Stimulated activated CD8-positive, alpha-beta memory T cell treated with anti-CD3 and anti-CD28 coated beads, Interleukin-2, amount 100 ng/mL, for 48 hours (primary cell): ENCODE data around the gene C20orf204.

Experiments
- DNase-seq, 2 donors: peaks; one replicate each; pipeline ENCODE4 v3.0.0-alpha.2; 2020; ENCODE audit warnings: low read depth in 2 of 2

Gene C20orf204

DNA sequence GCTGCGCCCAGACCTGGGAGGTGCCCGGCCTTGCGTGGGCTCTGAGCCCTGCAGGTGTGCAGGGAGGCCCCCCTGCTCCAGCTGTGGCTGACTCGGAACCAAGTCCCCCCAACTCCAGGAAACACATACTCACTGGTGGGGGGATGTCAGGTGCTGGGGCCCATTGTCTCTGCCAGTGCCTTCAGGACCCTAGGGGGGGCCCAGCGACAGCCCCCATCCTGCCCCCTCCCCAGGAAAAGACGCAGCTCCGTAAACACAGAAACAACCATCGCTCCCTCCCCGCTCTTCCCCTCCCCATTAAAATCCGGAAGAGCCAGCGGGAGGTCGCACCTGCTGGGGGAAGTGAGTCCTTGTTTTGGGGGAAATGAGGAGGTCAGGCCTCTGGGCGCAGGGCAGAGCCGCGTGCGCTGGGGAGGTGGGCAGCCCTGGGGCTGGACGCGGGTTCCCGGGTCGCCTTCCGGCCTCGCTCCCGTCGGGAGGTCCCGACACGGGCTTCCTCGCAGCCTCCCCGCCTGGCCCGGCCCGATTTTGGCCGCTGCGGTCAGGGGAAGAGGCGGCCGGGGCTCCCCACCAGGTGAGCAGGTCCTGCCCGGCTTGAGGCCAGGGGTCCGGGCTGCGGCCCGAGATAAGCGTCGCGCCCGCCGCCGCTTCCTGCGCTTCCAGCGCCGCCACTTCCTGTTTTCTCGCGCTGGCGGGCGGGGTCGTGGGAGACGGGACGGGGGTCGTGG is 6.2 kb downstream of the C20orf204 start:
- no peak for DNase-seq

DNA sequence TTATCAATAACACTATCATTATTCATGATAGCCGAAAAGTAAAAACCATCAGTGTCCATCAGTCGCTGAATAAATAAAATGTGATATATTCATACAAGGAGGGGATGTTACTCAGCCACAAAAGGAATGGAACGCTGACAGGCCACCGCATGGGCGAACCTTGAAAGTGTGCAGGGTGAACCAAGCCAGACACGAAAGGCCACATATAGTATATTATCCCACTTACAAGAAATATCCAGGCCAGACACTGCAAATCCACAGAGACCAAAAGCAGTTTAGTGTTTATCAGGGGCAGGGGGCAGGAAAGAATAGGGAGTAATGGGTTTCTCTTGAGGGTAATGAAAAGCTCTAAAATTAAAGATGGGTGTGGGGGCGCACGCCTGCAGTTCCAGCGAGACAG is 7.8 kb downstream of the C20orf204 start:
- no peak for DNase-seq

DNA sequence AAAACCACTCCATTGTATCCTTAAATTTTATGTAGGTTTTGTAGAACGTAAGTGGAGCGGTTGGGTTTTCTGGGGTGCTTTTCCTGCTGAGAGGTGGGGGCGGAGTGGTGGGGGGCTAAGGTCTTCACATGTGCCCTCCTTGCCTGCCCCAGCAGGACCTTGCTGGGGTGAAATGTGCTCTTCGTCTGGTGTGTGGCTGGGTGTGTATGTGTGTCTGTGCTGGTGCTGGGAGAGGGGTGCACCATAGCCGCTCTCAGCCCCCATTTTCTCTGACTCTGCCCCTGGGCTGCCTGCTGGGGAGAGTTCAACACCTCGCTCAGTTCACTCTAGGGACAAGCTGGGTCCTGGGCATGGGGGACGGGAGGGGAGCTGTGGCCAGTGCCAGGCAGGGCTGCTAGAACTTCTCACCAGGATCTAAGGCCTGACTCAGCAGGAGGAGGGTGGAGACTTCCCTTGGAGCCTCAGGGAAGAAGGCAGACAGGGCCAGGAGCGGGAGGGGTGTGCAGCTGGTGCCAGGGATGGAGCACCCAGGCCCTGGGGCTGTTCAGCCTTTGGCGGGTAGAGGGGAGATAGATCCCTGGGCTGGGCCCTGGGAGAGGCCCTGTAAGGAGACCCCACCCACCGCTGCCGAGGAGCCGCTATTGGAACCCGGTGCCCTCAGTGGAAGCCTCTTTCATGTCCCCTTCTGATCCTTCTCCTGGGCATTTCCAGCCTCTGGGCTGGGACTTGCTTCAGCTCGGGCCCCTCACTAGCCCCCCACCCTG is 8.7 kb downstream of the C20orf204 start:
- no peak for DNase-seq

DNA sequence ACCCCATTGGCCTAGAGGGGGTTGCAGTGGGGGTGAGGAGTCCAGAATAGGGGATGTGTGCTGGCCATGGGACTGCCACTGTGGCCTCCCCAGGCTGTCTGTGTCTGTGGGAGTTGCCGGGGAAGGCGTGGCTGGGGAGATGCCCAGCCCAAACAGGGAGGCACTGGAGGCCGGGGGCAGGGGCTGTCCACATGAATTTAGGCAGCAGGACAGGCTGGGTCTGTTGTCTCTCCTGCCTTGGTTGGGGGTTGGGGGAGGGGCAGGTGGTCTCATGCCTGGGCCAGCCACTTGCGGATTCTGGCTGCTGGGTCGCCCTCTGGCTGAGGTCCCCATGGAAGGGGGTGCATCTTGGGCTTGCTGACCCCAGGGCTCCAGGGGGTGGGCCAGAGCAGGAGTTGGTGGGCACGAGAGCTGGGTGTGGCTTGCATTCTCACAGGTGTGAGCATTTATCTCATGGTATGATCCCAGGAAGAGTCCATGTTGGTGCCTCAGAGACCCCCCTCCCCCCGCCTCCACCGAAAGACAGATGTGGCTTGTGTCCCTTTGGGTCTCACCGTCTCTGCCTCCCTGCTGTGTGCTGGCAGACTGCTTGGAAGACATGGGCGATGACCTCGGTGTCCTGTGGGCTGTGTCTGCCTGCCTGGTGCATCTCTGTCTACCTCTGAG is 9.5 kb downstream of the C20orf204 start:
- no peak for DNase-seq

DNA sequence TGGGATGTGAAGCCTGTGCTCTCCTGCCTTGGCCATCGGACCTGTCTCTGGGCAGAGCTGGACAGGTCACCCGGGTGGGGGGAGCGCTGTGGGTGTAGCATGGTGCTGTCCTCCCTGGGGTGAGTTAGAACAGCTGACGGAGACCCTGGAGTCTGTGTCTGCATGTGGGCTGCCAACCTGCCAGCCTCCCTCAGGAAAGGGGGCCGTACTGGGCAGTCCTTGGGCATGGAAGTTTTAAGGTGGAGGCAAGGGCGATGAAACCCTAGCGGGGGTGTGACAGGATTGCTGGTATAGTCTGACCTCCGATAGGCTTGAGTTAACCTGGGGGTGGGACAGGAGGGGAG is 11.0 kb downstream of the C20orf204 start:
- DNase-seq, result no peak

DNA sequence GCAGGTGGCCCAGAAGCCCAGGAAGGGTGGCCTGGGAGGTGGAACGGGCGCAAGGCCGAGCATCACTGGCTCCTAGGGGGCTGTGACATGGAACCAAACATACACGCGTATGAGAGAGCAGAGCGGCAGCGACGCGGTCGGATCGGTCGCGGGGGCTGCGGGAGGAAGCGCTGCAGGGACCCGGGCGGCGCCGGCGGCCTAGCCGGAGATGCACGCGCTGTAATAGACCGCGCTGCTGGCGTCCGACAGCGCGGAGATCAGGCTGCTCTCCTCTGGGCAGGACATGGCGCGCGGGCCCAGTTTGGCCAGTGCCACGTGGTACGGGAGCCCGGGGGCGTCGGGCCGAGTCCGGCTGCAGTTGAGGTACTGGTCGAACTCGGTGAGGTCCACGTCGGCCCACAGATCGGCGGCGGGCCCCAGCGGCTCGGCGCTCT is 12.0 kb downstream of the C20orf204 start:
- DNase-seq, result no peak

DNA sequence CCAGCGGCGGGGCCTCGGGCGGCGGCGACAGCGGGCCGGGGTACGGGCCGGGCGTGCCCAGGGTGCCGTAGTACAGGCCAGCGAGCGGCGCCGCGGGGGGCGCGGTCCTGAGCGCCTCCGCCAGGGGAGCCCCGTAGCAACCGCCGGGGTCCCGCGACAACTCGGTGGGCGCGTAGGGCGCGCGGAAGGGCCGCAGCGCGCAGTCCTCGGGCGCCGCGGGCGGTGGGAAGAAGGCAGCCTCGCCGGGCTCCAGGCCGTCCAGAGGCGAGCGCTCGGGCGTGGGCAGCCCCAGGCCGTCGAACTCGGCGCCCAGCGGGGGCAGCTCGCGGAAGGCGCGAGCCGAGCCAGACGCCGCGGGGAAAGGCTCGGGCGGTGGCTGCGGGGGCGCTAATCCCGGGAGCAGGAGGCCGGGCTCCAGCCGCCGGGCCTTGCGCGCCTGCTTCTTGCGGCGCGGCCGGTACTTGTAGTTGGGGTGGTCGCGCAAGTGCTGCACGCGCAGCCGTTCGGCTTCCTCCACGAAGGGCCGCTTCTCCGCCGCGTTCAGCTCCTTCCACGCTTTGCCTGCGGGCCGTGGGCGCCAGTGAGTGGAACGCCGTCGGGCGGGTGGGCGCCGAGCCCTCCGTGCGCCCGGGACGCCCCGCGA is 12.5 kb downstream of the C20orf204 start:
- DNase-seq, result no peak

DNA sequence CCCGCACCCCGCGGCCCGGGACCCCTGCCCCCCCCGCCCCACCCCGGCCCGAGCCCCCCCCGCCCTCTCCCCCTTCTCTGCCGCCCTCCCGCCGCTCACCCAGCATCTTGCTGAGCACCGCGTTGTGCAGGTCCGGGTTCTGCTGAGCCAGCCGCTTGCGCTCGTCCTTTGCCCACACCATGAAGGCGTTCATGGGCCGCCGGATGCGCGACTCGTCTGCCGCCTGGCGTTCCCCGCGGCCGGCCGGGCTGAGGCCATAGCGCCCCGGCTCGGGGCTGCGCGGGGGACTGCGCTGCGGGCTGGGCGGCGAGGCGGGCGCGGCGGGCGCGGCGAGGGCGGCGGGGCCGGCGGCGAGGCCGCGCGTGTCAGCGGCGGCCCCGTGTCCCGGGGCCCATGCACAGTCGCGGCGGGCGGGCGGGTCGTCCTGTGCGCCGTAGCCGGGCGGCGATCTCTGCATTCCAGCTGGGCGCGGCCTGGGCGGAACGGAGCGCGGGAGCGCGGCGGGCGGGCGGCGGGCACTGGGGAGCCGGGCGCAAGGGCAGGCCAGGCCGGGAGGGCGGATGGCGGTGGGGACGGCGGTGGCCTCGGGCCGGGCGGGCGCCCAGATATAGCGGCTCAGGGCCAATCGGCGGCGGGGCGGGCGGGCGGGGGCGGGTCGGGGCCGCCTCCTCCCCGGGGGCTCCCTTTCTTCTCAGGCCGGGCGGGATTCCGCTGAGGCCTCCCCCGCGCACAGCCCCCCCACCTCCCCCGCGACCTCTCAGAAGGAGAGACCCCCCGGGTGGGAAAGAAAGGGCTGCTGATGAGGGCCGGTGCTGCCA is 13.3 kb downstream of the C20orf204 start, which contains the start of gene SOX18:
Gene SOX18, minus strand, starts transcription at position 580 of the 818 bp plus-strand sequence. Its CDS starts 123 bp downstream, at position 457.
- no peak for DNase-seq

DNA sequence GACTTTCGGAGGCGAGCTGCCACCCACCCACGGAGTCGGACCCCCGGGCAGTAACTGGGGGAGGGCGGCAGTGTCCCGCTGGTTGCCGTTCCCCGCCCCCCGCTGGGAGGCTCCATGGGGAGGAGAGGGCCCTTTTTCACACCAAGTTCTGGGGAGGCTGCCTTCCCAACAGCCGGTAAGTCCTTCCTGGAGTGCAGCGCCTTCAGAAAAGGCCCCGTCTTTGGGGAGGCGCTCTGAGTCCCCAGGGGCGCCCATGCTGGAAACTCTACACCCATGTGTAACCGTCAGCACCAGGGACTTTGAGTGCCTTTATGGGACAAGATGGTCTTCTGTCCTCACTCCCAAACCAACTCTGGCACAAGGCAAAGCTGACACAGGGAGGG is 13.9 kb downstream of the C20orf204 start:
- no peak for DNase-seq

DNA sequence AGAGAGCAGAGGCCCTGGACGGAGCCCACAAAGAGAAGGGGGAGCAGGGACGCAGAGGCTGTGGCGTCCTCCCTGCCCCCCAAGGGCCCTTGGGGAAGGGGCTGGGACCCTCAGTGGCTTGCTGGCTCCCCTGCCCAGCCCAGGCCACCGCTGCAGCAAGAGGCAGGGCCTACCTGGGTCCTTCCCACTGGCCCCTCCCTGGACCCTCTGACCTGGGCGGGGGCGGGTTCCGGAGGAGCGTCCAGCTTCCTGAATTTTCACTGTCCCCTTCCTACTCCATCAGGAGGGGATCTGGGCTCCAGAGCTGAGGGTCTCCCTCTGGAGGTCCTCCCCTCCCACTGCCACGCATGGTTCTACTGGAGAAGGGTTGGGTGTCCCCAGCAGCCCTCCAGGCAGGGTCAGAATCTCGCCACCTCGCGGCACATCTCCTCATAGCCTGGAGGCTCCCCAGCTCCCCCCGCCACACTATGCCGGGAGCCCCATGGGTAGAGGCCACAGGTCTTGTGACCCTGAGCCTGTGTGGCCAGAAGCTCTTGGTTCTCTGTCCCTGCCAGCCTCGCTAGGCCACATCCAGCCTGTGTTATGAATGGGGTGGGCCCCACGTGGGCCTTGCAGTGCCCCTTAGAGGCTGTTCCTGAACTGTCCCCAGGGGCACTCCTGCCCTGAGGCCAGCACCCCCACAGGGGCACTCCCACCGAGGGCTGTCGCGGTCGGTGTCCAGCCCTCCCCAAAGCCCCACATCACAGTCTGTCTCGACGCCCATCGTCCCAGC is 14.5 kb downstream of the C20orf204 start:
- DNase-seq, result no peak

DNA sequence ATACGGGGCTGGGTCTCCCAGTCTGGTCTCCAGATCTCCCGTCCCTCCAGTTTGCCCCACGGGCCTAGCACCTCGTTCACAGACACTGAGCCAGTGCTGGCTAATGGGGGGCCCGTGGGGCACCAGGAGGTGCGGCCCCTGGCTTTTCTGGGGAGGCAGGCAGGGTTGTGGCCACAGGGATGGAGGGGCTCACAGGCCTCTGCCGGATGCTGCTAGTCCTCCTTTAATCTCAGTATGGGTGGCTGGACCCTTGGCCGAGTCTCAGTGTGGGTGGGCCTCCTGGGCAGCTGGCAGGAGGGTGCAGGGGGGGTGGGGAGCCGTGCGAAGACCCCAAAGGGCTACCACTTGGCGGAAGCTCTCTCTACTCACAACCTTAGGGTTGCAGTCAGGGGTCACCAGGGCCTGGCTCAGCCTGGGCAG is 15.1 kb downstream of the C20orf204 start:
- no peak for DNase-seq

DNA sequence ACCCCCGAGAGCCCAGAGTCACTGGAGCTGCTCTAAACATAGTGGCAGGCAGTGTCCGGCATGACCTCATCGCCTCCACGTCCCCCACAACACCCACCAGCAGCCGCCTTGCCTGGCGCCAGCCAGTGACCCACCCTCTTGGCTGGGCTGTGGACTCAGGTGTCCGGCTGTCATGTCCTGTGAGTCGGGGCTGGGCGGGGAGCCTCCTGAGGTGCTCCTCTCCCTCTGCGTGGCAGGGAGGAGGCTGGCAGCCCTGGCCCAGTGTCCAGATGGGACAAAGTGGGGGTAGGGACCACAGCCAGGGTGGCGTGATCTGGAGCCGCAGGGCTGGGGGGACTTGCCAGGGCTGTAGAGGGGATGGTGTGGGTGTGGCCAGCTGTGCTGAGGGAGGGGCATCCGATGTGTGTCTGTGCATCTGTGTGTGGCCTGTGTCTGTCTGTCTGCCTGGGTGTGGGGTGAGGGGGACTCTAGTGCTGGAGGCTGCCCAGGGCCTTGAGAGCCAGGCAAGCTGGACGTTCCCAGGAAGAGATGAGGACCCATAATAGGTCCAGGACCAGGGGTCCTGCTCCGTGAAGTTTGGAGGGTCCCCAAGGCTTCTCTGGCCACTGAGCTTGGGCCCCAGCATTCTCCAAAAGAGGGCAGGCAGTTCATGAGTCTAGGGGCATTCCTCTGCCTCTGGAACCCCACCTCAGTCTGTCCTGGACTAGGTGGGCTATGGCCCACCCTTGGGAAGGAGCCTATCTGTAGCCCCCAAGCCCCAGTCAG is 15.8 kb downstream of the C20orf204 start:
- no peak for DNase-seq

DNA sequence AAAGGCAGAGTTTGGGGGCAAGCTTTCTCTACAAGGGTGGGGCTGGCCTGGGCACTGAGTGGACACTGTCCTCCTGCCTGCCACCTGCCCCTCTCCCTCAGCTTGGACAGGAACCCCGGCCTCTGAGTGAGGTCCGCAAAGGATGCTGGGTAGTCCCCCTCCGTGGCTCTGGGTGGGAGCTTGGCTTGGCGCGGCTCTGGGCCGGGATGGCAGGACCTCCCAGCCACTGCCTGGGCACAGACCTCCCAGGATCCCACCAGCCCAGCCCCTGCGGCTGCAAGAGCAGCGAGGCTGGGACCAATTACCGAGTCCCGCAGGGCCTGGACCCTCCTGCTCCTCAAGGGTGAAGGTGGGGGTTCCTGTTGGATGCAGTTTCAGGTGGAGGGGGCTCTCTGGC is 16.3 kb downstream of the C20orf204 start:
- DNase-seq, result no peak

DNA sequence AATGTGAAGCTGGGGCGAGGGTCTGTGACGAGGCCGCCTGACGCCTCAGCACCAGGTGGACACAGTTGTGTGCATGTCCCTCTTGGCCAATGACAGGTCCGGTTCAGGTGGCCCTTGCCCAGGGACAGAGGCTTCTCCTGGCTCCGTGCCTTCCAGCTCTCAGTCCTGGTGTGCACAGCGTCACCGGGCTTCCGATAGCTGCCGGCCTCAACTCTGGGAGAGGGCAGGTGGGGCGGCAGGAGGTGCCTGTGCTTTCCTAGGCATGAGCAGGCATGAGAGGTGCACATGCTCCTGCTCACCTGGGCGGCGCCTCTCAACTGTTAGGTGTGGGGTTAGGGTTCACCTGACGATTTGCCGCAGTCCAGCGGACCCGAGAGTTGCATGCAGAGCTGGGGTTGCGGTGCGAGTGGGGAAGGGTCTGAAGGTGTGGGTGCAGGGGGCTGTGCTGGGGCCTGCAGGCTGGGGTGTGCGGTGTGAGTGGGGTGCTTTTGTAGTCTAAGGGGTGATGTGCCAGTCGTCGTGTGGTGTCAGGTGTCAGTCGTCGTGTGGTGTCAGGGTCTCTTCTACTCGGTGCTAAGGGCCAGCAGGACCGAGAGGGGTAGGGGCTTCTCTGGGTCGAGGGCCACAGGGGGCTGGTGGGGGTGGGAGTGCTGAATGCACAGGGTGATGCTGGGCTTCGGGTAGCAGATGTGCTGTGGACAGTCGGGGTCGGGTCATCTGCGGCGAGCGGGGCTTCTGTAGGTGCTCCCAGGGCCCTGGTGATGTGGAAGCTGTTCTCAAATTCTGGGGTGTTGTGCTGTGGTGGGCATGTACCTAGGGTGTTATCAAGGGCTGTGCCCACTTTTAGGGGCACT is 17.2 kb downstream of the C20orf204 start:
- no peak for DNase-seq

DNA sequence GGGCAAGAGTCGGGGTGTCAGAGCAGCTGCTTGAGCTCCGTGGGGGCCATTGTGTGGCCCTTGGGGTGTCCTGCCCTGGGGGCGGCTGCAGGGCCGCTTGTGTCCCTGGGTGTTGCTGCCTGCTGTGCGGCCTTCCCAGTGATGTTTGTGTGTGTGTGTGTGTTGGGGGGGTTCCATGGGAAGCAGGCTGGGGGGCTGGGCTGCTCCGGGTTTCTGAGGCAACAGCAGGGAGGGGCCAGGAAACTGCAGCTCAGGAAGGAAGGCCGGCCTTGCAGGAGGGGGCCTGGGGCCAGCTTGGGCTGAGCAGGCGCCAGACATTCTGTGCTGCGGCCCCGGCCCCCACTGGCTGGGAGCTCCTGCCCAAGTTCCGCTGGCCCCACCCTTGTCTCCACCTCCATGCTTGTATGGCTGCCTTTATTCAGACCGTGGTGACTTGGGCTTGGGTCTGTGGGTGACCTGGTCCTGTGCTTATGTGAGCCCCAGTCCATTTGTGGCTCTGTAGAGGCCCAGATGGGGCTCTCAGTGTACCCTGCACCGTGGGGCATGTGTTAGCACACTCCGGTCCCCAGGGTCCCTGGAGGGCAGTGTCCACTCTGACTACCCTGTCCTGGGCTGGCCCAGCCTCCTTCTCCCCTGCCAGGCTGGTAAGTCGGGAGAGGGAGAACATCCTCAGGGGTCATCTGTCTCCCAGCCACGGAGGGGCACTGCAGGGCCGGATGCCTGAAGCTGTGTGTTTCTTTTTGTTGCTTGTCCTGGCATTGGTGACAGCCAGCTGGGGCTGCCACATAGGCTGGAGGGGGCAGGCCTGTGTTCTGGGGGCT is 18.1 kb downstream of the C20orf204 start:
- no peak for DNase-seq

DNA sequence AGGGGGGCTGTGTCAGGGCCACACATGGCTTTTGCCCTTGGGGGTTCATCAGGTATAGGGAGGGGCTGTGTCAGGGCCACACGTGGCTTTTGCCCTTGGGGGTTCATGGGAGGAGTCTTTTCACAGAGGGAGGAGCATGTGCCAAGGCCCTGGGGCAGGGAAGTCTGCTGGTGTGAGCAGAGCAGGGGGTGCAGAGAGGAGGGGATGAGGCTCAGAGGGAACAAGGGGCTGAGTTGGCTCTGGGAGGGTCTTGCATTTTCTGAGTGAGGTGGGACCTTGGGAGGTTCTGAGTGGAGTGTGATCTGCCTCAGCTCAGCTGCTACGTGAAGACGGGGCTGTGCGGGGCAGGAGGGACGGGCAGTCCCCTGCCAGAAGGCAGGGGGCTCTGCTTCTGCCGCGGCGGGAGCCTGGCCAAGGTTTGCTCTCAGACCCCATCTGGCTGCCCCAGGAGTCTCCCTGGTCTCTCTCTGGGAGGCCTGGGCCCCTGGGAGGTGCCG is 19.5 kb downstream of the C20orf204 start:
- no peak for DNase-seq

DNA sequence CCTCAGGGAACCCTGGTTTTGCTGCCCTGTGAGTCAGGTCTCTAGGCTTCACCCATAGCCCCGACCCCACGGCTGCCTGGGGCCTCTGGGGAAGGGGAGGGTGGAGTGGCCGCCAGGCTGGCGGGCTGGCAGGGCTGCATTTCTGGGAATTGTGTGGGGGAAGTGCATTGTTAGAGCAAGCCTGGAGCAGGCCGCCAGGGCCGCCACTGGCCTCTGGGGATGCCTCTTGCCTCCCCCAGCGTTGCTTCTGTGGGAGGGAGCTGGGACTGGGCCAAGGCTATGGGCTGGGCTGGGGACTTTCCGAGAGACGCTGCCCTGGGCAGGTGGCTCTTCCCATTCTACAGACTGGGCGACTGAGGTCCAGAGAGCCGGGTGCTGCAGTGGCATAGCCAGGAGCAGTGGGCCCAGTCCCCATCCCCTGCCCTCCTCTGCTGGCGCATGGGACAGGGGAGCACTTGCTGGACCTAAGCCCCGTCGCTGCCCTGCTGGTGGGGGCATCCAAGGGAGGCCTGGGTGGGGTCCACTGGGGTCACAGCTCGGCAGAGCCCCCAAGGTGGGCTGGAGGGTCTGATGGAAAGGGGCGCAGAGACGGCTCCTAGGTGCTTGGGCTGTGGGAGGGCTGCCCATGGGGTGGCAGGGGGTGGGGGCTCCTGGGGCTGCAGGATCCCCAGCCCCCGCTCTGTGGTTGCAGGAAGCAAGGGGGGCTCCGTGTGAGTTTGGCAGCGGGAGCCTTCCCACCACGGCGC is 20.1 kb downstream of the C20orf204 start:
- no peak for DNase-seq
